ENCODE results near the gene TBC1D32. TPM values are rescaled to one million over a fixed set of nuclear protein-coding genes. Genes with fewer than 3 reads are reported as not detected.
"Not testable (repeated sequence)": the region's sequence is repeated elsewhere in the genome, so short reads cannot be mapped to it uniquely, and the experiment has no call there.

TBC1D32 gene
- total RNA-seq, 5 donors from 2014 or later (not counting 1 experiment from before 2014, with no cell fraction given) = 8.2 to 20.2 (median 10.7) TPM

DNA sequence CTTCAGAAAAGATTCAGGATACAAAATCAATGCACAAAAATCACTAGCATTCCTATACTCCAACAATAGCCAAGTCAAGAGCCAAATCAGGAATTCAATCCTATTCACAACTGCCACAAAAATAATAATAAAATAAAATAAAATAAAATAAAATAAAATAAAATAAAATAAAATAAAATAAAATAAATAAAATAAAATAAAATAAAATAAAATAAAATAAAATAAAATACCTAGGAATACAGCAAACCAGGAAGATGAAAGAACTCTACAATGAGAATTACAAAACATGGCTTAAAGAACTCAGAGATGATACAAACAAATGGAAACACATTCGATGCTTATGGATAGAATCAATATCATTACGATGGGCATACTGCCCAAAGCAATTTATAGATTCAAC, 120.9 kb downstream of the TBC1D32 start:
- Mint-ChIP-seq H3K9me3 (peaks cover 17 to 24% (median 19%) of the 10 kb centered on the region in 3 donors), H3K36me3 (peaks cover 85% of the 10 kb centered on the region)
- H3K27me3 ChIP-seq (replicated peaks in 1 of 2; ENCODE audit: control insufficient read depth in 2 of 2, extremely low read depth in 1 of 2, insufficient read depth in 2 of 2, low read length in 1 of 2); DNase-seq; H3K4me1 Mint-ChIP-seq; H3K27ac Mint-ChIP-seq; H3K4me3 Mint-ChIP-seq; H3K36me3 ChIP-seq (ENCODE audit: control insufficient read depth in 2 of 2, extremely low read depth in 1 of 2, insufficient read depth in 1 of 2, low read length in 1 of 2); H3K4me3 ChIP-seq (ENCODE audit: control insufficient read depth in 1 of 2, extremely low read depth in 1 of 2, low read length in 1 of 2); H3K27me3 Mint-ChIP-seq; H3K9me3 ChIP-seq; H3K4me1 ChIP-seq (ENCODE audit: control insufficient read depth in 1 of 2, extremely low read depth in 1 of 2, insufficient read depth in 2 of 2, low read length in 2 of 2); CTCF ChIA-PET; ATAC-seq (replicated peaks in 1 of 4); H3K27ac ChIP-seq (ENCODE audit: low read length): not testable (repeated sequence)
- WGBS (ENCODE audit: insufficient coverage) = 100% methylated on average over 1 of the region's 2 CpGs
- POLR2A ChIA-PET = interaction anchor here in 1 of 2 donors (0.7 kb wide), 1 partner anchor 1033 kb away, joined by 3 read pairs; no protein-coding TSS in a partner anchor

- Histone ChIP-seq H3K4me3 (ENCODE audit: control insufficient read depth in 1 of 2, extremely low read depth in 1 of 2, low read length in 1 of 2) (no peak overlapping the region), H3K4me1 (ENCODE audit: control insufficient read depth in 1 of 2, extremely low read depth in 1 of 2, insufficient read depth in 2 of 2, low read length in 2 of 2) (no peaks in the 10 kb centered on the region), H3K36me3 (ENCODE audit: control insufficient read depth in 2 of 2, extremely low read depth in 1 of 2, insufficient read depth in 1 of 2, low read length in 1 of 2) (peaks cover 7 to 9% of the 10 kb centered on the region in 2 donors), H3K27me3 (replicated peaks in 1 of 2; ENCODE audit: control insufficient read depth in 2 of 2, extremely low read depth in 1 of 2, insufficient read depth in 2 of 2, low read length in 1 of 2) (no peaks in the 10 kb centered on the region), H3K27ac (ENCODE audit: low read length) (no peak overlapping the region), H3K9me3 (peaks cover 2% of the 10 kb centered on the region)
- no peak overlapping the region for H3K27ac Mint-ChIP-seq
- peaks cover 64% of the 10 kb centered on the region for H3K36me3 Mint-ChIP-seq
- POLR2A ChIA-PET = no interaction called here
- no CpG with 5 or more reads among the region's 5 CpGs for WGBS (ENCODE audit: insufficient coverage)
- peaks cover 5 to 14% (median 11%) of the 10 kb centered on the region in 3 donors for H3K9me3 Mint-ChIP-seq
- ATAC-seq (replicated peaks in 1 of 4) (no peak), DNase-seq (no peak)
- no peaks in the 10 kb centered on the region for H3K27me3 Mint-ChIP-seq
- no peaks in the 10 kb centered on the region for H3K4me1 Mint-ChIP-seq
- CTCF ChIA-PET = no interaction called here
- H3K4me3 Mint-ChIP-seq = no peak overlapping the region
Measured at GRCh38 chr6:121210943-121211342, 123.3 kb downstream of the TBC1D32 start.

- Mint-ChIP-seq H3K36me3 (peaks cover 44% of the 10 kb centered on the region), H3K9me3 (no peaks in the 10 kb centered on the region), H3K4me3 (no peak overlapping the region), H3K4me1 (no peaks in the 10 kb centered on the region), H3K27me3 (no peaks in the 10 kb centered on the region), H3K27ac (no peak overlapping the region)
- no peak overlapping the region for H3K27ac ChIP-seq (ENCODE audit: low read length)
- DNase-seq (no peak), ATAC-seq (replicated peaks in 1 of 4) (no peak)
- peaks cover 0 to 3% of the 10 kb centered on the region in 2 donors for H3K36me3 ChIP-seq (ENCODE audit: control insufficient read depth in 2 of 2, extremely low read depth in 1 of 2, insufficient read depth in 1 of 2, low read length in 1 of 2)
- no peaks in the 10 kb centered on the region for H3K9me3 ChIP-seq
- WGBS (ENCODE audit: insufficient coverage) = 84% methylated on average over 2 of the region's 3 CpGs
- no peaks in the 10 kb centered on the region for H3K4me1 ChIP-seq (ENCODE audit: control insufficient read depth in 1 of 2, extremely low read depth in 1 of 2, insufficient read depth in 2 of 2, low read length in 2 of 2)
- ChIA-PET POLR2A (no interaction called here), CTCF (interaction anchor here in 1 of 2 donors (0.7 kb wide), 1 partner anchor 31 kb away, joined by 4 read pairs; no protein-coding TSS in a partner anchor)
- H3K4me3 ChIP-seq (ENCODE audit: control insufficient read depth in 1 of 2, extremely low read depth in 1 of 2, low read length in 1 of 2) = no peak overlapping the region
- H3K27me3 ChIP-seq (replicated peaks in 1 of 2; ENCODE audit: control insufficient read depth in 2 of 2, extremely low read depth in 1 of 2, insufficient read depth in 2 of 2, low read length in 1 of 2) = no peaks in the 10 kb centered on the region
Measured at GRCh38 chr6:121205569-121205968, 128.7 kb downstream of the TBC1D32 start.

GRCh38 chr6:121201105-121201504, 133.2 kb downstream of the TBC1D32 start:
- Histone ChIP-seq H3K27me3 (replicated peaks in 1 of 2; ENCODE audit: control insufficient read depth in 2 of 2, extremely low read depth in 1 of 2, insufficient read depth in 2 of 2, low read length in 1 of 2) (no peaks in the 10 kb centered on the region), H3K36me3 (ENCODE audit: control insufficient read depth in 2 of 2, extremely low read depth in 1 of 2, insufficient read depth in 1 of 2, low read length in 1 of 2) (peaks cover 0 to 2% of the 10 kb centered on the region in 2 donors), H3K4me1 (ENCODE audit: control insufficient read depth in 1 of 2, extremely low read depth in 1 of 2, insufficient read depth in 2 of 2, low read length in 2 of 2) (no peaks in the 10 kb centered on the region), H3K4me3 (ENCODE audit: control insufficient read depth in 1 of 2, extremely low read depth in 1 of 2, low read length in 1 of 2) (no peak overlapping the region), H3K27ac (ENCODE audit: low read length) (no peak overlapping the region), H3K9me3 (no peaks in the 10 kb centered on the region)
- Mint-ChIP-seq H3K27ac (no peak overlapping the region), H3K9me3 (no peaks in the 10 kb centered on the region), H3K4me1 (no peaks in the 10 kb centered on the region), H3K36me3 (peaks cover 48% of the 10 kb centered on the region), H3K4me3 (no peak overlapping the region), H3K27me3 (no peaks in the 10 kb centered on the region)
- ChIA-PET POLR2A (no interaction called here), CTCF (no interaction called here)
- ATAC-seq (replicated peaks in 1 of 4) = no peak
- no peak for DNase-seq
- no CpG with 5 or more reads among the region's 2 CpGs for WGBS (ENCODE audit: insufficient coverage)

DNA sequence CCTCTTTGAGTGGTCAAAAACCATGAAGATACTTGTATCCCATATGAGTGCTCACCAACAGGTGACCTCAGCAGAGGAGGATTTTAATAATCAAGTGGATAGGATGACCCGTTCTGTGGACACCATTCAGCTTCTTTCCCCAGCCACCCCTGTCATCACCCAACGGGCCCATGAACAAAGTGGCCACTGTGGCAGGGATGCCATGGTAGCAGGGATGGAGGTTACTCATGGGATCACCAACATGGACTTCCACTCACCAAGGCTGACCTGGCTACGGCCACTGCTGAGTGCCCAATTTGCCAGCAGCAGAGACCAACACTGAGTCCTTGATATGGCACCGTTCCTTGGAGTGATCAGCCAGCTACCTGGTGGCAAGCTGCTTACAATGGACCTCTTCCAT, 138.2 kb downstream of the TBC1D32 start:
- 100% methylated on average over 1 of the region's 4 CpGs for WGBS (ENCODE audit: insufficient coverage)

DNA sequence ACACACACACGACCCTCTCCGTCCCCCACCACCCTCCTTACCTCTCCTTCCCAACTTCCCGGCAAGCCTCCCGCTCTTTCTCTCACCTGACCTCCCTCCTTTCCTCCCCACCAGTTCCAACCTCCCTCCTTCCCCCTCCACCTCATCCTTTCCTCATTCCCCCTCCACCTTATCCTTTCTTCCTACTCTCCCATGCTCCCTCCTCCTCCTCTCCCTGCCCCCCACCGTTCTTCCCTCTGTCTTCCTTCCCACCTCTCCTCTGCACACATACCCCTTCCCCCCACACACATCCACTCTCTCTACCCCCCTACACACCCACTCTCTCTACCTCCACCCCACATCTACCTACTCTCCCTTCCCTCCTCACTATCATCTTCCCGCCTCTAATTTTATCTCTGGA, 144.2 kb downstream of the TBC1D32 start:
- WGBS (ENCODE audit: insufficient coverage) = 67% methylated on average over 3 of the region's 6 CpGs
- no peaks in the 10 kb centered on the region for H3K27me3 Mint-ChIP-seq
- Histone ChIP-seq H3K27ac (ENCODE audit: low read length) (no peak overlapping the region), H3K4me3 (ENCODE audit: control insufficient read depth in 1 of 2, extremely low read depth in 1 of 2, low read length in 1 of 2) (no peak overlapping the region), H3K27me3 (replicated peaks in 1 of 2; ENCODE audit: control insufficient read depth in 2 of 2, extremely low read depth in 1 of 2, insufficient read depth in 2 of 2, low read length in 1 of 2) (no peaks in the 10 kb centered on the region), H3K9me3 (no peaks in the 10 kb centered on the region), H3K4me1 (ENCODE audit: control insufficient read depth in 1 of 2, extremely low read depth in 1 of 2, insufficient read depth in 2 of 2, low read length in 2 of 2) (no peaks in the 10 kb centered on the region), H3K36me3 (ENCODE audit: control insufficient read depth in 2 of 2, extremely low read depth in 1 of 2, insufficient read depth in 1 of 2, low read length in 1 of 2) (no peaks in the 10 kb centered on the region)
- H3K36me3 Mint-ChIP-seq = peaks cover 32% of the 10 kb centered on the region
- ChIA-PET CTCF (no interaction called here), POLR2A (no interaction called here)
- H3K27ac Mint-ChIP-seq = no peak overlapping the region
- no peak overlapping the region for H3K4me3 Mint-ChIP-seq
- no peak for DNase-seq
- H3K9me3 Mint-ChIP-seq = no peaks in the 10 kb centered on the region
- H3K4me1 Mint-ChIP-seq = no peaks in the 10 kb centered on the region
- ATAC-seq (replicated peaks in 1 of 4) = no peak

More for the DNA sequence above, 138.2 kb downstream of the TBC1D32 start:
- H3K4me3 ChIP-seq (ENCODE audit: control insufficient read depth in 1 of 2, extremely low read depth in 1 of 2, low read length in 1 of 2); H3K27me3 Mint-ChIP-seq; H3K4me1 Mint-ChIP-seq; H3K27ac Mint-ChIP-seq; POLR2A ChIA-PET; H3K4me3 Mint-ChIP-seq; H3K27me3 ChIP-seq (replicated peaks in 1 of 2; ENCODE audit: control insufficient read depth in 2 of 2, extremely low read depth in 1 of 2, insufficient read depth in 2 of 2, low read length in 1 of 2); DNase-seq; H3K36me3 ChIP-seq (ENCODE audit: control insufficient read depth in 2 of 2, extremely low read depth in 1 of 2, insufficient read depth in 1 of 2, low read length in 1 of 2); H3K4me1 ChIP-seq (ENCODE audit: control insufficient read depth in 1 of 2, extremely low read depth in 1 of 2, insufficient read depth in 2 of 2, low read length in 2 of 2); H3K9me3 ChIP-seq; H3K27ac ChIP-seq (ENCODE audit: low read length); H3K9me3 Mint-ChIP-seq; ATAC-seq (replicated peaks in 1 of 4); CTCF ChIA-PET: not testable (repeated sequence)
- peaks cover 60% of the 10 kb centered on the region for H3K36me3 Mint-ChIP-seq

DNA sequence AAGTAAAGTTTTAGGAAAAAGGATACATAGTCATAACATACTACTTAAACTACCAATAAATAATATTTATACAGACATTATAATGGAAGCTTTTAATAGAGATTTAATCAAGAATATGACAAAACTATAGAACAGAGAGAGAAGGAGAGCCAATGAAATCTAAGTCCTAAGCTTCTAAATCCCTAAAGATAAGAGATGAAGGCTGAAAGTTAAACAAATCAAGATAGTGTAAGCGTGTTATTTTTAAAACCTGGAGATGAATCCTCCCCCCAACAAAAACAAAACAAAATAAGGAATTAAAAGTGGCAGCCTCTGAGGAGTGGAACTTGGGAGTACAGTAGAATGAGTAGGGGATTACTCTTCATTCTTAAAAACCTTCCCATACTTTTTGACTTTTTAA, 145.9 kb downstream of the TBC1D32 start:
- no peaks in the 10 kb centered on the region for H3K9me3 Mint-ChIP-seq
- H3K36me3 Mint-ChIP-seq = peaks cover 28% of the 10 kb centered on the region
- no peaks in the 10 kb centered on the region for H3K36me3 ChIP-seq (ENCODE audit: control insufficient read depth in 2 of 2, extremely low read depth in 1 of 2, insufficient read depth in 1 of 2, low read length in 1 of 2)
- ChIA-PET CTCF (no interaction called here), POLR2A (no interaction called here)
- H3K27me3 Mint-ChIP-seq = no peaks in the 10 kb centered on the region
- no peaks in the 10 kb centered on the region for H3K4me1 ChIP-seq (ENCODE audit: control insufficient read depth in 1 of 2, extremely low read depth in 1 of 2, insufficient read depth in 2 of 2, low read length in 2 of 2)
- H3K4me3 Mint-ChIP-seq = no peak overlapping the region
- no peak for DNase-seq
- H3K4me1 Mint-ChIP-seq = no peaks in the 10 kb centered on the region
- no peak overlapping the region for H3K27ac Mint-ChIP-seq
- ATAC-seq (replicated peaks in 1 of 4) = no peak
- no peak overlapping the region for H3K27ac ChIP-seq (ENCODE audit: low read length)
- no peak overlapping the region for H3K4me3 ChIP-seq (ENCODE audit: control insufficient read depth in 1 of 2, extremely low read depth in 1 of 2, low read length in 1 of 2)
- H3K27me3 ChIP-seq (replicated peaks in 1 of 2; ENCODE audit: control insufficient read depth in 2 of 2, extremely low read depth in 1 of 2, insufficient read depth in 2 of 2, low read length in 1 of 2) = no peaks in the 10 kb centered on the region
- H3K9me3 ChIP-seq = no peaks in the 10 kb centered on the region
- WGBS (ENCODE audit: insufficient coverage) = no CpG with 5 or more reads among the region's 1 CpG

Data from T-cell (primary cell).